ENCODE data around the gene RERE. TPM values are rescaled to one million over a fixed set of nuclear protein-coding genes. Genes with fewer than 3 reads are reported as not detected.

Gene RERE
- total RNA-seq, 2 donors from 2014 or later, result 144 to 174 TPM

DNA sequence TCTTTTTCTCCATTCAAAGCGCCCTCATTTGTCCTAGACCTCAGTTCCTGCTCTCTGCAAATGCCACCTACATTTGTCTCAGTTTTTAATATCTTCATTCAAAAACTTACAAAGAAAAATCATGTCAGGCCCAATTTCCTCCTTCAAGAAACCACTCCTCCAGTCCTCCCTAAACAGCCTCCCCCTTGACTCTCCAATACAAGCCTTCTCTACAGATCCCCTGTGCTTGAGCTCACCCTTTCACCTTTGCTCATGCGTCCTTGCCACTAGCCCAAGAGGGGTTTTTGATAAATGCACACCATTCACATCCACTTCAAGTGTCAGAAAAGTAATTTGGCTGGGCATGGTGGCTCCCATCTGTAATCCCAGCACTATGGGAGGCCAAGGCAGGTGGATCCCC, 140.6 kb downstream of the RERE start:
- ATAC-seq (ENCODE audit: insufficient number of reproducible peaks, low FRiP score, low read depth), result no peak
- Histone ChIP-seq H3K27me3 (replicated peaks; ENCODE audit: insufficient read depth) (no peaks in the 10 kb centered on the region), H3K36me3 (no peaks in the 10 kb centered on the region), H3K4me1 (ENCODE audit: control insufficient read depth in 1 of 2, low read depth in 2 of 2) (no peaks in the 10 kb centered on the region), H3K27ac (no peak overlapping the region), H3K9me3 (no peaks in the 10 kb centered on the region), H3K4me3 (no peak overlapping the region)
- TF ChIP-seq, protein P1, sequence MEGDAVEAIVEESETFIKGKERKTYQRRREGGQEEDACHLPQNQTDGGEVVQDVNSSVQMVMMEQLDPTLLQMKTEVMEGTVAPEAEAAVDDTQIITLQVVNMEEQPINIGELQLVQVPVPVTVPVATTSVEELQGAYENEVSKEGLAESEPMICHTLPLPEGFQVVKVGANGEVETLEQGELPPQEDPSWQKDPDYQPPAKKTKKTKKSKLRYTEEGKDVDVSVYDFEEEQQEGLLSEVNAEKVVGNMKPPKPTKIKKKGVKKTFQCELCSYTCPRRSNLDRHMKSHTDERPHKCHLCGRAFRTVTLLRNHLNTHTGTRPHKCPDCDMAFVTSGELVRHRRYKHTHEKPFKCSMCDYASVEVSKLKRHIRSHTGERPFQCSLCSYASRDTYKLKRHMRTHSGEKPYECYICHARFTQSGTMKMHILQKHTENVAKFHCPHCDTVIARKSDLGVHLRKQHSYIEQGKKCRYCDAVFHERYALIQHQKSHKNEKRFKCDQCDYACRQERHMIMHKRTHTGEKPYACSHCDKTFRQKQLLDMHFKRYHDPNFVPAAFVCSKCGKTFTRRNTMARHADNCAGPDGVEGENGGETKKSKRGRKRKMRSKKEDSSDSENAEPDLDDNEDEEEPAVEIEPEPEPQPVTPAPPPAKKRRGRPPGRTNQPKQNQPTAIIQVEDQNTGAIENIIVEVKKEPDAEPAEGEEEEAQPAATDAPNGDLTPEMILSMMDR (IDR thresholded peaks at IDR 0.05), result no peak
- no peak for DNase-seq (ENCODE audit: low spot score)

DNA sequence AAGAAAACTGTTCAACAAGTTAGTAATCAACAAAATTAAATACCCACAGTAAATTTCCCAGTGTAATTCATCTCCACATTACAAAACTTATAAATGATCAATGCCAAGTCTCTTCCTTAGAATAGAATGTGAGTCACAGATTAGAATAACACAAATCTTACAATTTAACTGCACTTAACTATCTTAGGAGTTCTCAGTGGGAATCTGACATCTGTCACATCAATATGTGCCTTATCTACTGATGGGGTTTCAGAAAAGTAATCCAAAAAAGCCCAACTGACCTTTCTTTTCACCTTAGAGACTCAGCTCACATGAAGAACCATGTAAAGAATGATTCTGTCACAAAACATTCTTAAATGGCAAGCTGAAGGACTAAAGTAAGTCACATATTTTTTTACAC, 141.4 kb downstream of the RERE start:
- no peak for DNase-seq (ENCODE audit: low spot score)
- Histone ChIP-seq H3K4me1 (ENCODE audit: control insufficient read depth in 1 of 2, low read depth in 2 of 2) (peaks cover 0 to 6% of the 10 kb centered on the region in 2 donors), H3K9me3 (no peaks in the 10 kb centered on the region)

DNA sequence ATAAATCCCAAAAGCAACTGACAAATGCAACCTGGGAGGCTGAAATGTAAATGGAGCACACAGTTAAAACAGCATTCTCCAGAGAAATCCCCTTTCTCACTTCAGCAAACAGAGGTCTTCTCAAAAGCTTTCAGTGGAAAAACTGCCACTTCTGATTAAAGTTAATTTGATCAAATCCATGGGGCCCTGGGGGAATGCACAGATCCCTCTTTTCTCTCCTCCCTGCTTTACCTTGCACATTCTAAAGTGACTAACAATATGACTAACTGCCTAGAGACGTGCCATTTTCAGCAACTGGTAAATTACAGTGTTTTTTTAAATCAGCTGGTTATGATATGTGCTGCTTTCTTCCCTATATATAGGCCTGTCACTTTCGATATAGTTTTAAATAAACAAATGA, 142.5 kb downstream of the RERE start:
- DNase-seq (ENCODE audit: low spot score) (no peak), ATAC-seq (ENCODE audit: insufficient number of reproducible peaks, low FRiP score, low read depth) (no peak)
- Histone ChIP-seq H3K27ac (no peak overlapping the region), H3K4me1 (ENCODE audit: control insufficient read depth in 1 of 2, low read depth in 2 of 2) (peaks cover 0 to 17% of the 10 kb centered on the region in 2 donors), H3K27me3 (replicated peaks; ENCODE audit: insufficient read depth) (no peaks in the 10 kb centered on the region), H3K36me3 (no peaks in the 10 kb centered on the region), H3K9me3 (no peaks in the 10 kb centered on the region), H3K4me3 (no peak overlapping the region)
- TF ChIP-seq, protein P1 (IDR thresholded peaks at IDR 0.05), result no peak

More for the DNA sequence above, 141.4 kb downstream of the RERE start:
- no peak for ATAC-seq (ENCODE audit: insufficient number of reproducible peaks, low FRiP score, low read depth)
- no peak overlapping the region for H3K4me3 ChIP-seq
- H3K27ac ChIP-seq, result no peak overlapping the region
- TF ChIP-seq, protein P1 (IDR thresholded peaks at IDR 0.05), result no peak
- no peaks in the 10 kb centered on the region for H3K36me3 ChIP-seq
- H3K27me3 ChIP-seq (replicated peaks; ENCODE audit: insufficient read depth), result no peaks in the 10 kb centered on the region

DNA sequence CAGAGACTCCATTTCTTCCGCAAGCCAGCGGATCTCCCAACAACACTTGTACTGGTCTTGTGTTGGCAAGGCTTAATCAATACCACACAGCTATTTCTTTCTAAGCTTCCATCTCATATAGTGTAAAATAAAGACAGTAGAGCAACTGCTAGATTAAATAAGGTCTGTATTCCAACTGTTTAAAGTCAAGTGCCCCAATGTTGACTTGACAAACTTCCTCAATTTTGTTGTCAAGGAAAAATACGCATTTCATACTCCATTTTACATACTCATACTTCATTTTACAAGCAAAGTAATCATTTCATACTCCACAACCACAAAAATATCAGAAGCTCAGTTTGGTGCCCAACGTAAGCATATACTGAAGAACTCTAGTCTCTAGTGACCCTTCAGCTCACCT, 143.0 kb downstream of the RERE start:
- ATAC-seq (ENCODE audit: insufficient number of reproducible peaks, low FRiP score, low read depth), result no peak
- no peaks in the 10 kb centered on the region for H3K9me3 ChIP-seq

DNA sequence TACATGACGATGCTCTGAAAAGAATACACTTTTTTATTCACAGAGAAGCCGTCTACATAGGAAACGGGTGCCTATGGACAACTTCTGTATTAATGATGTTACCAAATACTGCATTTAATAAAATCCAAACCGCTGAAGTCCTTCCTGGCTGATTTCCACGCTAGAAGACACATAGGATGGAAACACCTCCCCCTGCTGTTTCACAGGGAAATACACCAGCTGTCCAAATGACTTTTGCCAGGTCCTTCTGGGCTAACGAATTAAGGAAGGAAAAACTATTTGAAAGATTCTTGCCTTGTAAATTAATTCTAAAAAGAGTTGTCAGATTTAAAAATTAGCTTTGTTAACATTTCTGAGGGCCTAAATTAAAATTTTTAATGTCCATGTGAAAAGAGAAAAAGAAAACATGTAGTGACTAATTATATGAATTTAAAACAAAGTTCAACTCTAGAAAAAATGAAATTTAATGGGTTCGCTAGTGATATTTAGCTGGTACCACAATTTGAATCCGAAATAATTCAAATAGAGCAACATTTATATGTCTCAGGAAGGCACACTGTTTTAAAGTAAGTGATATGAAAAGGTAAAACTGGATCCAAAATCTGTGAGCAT, 146.0 kb downstream of the RERE start:
- H3K4me1 ChIP-seq (ENCODE audit: control insufficient read depth in 1 of 2, low read depth in 2 of 2), result peaks cover 0 to 23% of the 10 kb centered on the region in 2 donors
- H3K27ac ChIP-seq, result no peak overlapping the region
- H3K4me3 ChIP-seq, result no peak overlapping the region
- H3K36me3 ChIP-seq, result no peaks in the 10 kb centered on the region
- ATAC-seq (ENCODE audit: insufficient number of reproducible peaks, low FRiP score, low read depth) (no peak), DNase-seq (ENCODE audit: low spot score) (no peak)
- no peaks in the 10 kb centered on the region for H3K9me3 ChIP-seq
- TF ChIP-seq, protein P1 (IDR thresholded peaks at IDR 0.05), result peak; percentile 73
- no peaks in the 10 kb centered on the region for H3K27me3 ChIP-seq (replicated peaks; ENCODE audit: insufficient read depth)

More for the DNA sequence above, 143.0 kb downstream of the RERE start:
- TF ChIP-seq, protein P1 (IDR thresholded peaks at IDR 0.05), result no peak
- no peaks in the 10 kb centered on the region for H3K36me3 ChIP-seq
- DNase-seq (ENCODE audit: low spot score), result no peak
- no peak overlapping the region for H3K27ac ChIP-seq
- H3K27me3 ChIP-seq (replicated peaks; ENCODE audit: insufficient read depth), result no peaks in the 10 kb centered on the region
- no peak overlapping the region for H3K4me3 ChIP-seq
- H3K4me1 ChIP-seq (ENCODE audit: control insufficient read depth in 1 of 2, low read depth in 2 of 2), result peaks cover 0 to 17% of the 10 kb centered on the region in 2 donors
